ENCODE data around the gene FLCN. TPM values are rescaled to one million over a fixed set of nuclear protein-coding genes. Genes with fewer than 3 reads are reported as not detected.

FLCN gene
- total and polyA plus RNA-seq, 12 donors = 16.0 to 78.2 (median 35.8) TPM

- Histone ChIP-seq H3K4me1 (peaks cover 4 to 43% (median 32%) of the 10 kb centered on the region in 9 donors), H3K27ac (peak overlapping the region in 8 of 10 donors; percentile 12 to 81 (median 58)), H3K4me3 (no peak overlapping the region), H3K36me3 (peaks cover 3 to 100% (median 58%) of the 10 kb centered on the region in 9 donors), H3K9me3 (no peaks in the 10 kb centered on the region), H3K27me3 (no peaks in the 10 kb centered on the region)
- intact Hi-C loops (cut with DNase I) = no loop called here
- WGBS, 2 donors = 63 to 64% methylated on average over 26 of the region's 26 CpGs
- TF ChIP-seq, protein P1, sequence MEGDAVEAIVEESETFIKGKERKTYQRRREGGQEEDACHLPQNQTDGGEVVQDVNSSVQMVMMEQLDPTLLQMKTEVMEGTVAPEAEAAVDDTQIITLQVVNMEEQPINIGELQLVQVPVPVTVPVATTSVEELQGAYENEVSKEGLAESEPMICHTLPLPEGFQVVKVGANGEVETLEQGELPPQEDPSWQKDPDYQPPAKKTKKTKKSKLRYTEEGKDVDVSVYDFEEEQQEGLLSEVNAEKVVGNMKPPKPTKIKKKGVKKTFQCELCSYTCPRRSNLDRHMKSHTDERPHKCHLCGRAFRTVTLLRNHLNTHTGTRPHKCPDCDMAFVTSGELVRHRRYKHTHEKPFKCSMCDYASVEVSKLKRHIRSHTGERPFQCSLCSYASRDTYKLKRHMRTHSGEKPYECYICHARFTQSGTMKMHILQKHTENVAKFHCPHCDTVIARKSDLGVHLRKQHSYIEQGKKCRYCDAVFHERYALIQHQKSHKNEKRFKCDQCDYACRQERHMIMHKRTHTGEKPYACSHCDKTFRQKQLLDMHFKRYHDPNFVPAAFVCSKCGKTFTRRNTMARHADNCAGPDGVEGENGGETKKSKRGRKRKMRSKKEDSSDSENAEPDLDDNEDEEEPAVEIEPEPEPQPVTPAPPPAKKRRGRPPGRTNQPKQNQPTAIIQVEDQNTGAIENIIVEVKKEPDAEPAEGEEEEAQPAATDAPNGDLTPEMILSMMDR (IDR thresholded peaks at IDR 0.05) = peak in 2 of 9 donors; percentile 11 to 18
- DNase-seq (peak; percentile 70 to 73), ATAC-seq (peak; percentile 69 to 89 (median 86))
These were observed 64.7 kb downstream of the FLCN start for GRCh38 chr17:17172001-17172939.

GRCh38 chr17:17171186-17171585 is 65.8 kb downstream of the FLCN start:
- Histone ChIP-seq H3K27me3 (no peaks in the 10 kb centered on the region), H3K36me3 (peaks cover 3 to 100% (median 59%) of the 10 kb centered on the region in 9 donors), H3K4me3 (no peak overlapping the region), H3K4me1 (peaks cover 4 to 43% (median 32%) of the 10 kb centered on the region in 9 donors), H3K27ac (peak overlapping the region in 5 of 10 donors; percentile 28 to 81 (median 58)), H3K9me3 (no peaks in the 10 kb centered on the region)
- DNase-seq (no peak), ATAC-seq (no peak)
- TF ChIP-seq, protein P1 (IDR thresholded peaks at IDR 0.05) = no peak
- 73 to 79% methylated on average over 7 of the region's 7 CpGs for WGBS, 2 donors
- intact Hi-C loops (cut with DNase I) = no loop called here

- intact Hi-C loops (cut with DNase I) = no loop called here
- peak overlapping the region in 5 of 10 donors; percentile 28 to 63 (median 55) for H3K27ac ChIP-seq
- TF ChIP-seq, protein P1 (IDR thresholded peaks at IDR 0.05) = no peak
- no peaks in the 10 kb centered on the region for H3K27me3 ChIP-seq
- DNase-seq (no peak), ATAC-seq (no peak)
- WGBS, 2 donors = 57 to 62% methylated on average over 9 of the region's 9 CpGs
- H3K4me1 ChIP-seq = peaks cover 4 to 40% (median 32%) of the 10 kb centered on the region in 9 donors
- H3K4me3 ChIP-seq = no peak overlapping the region
- no peaks in the 10 kb centered on the region for H3K9me3 ChIP-seq
- peaks cover 3 to 100% (median 59%) of the 10 kb centered on the region in 9 donors for H3K36me3 ChIP-seq
These were observed 66.5 kb downstream of the FLCN start for GRCh38 chr17:17170346-17170985.

- no peak for ATAC-seq
- TF ChIP-seq, protein P1 (IDR thresholded peaks at IDR 0.05) = no peak
- H3K36me3 ChIP-seq = peaks cover 0 to 100% (median 61%) of the 10 kb centered on the region in 9 donors
- H3K27me3 ChIP-seq = no peaks in the 10 kb centered on the region
- intact Hi-C loops (cut with DNase I) = no loop called here
- H3K9me3 ChIP-seq = no peaks in the 10 kb centered on the region
- 88 to 91% methylated on average over 4 of the region's 4 CpGs for WGBS, 2 donors
- peaks cover 4 to 40% (median 31%) of the 10 kb centered on the region in 9 donors for H3K4me1 ChIP-seq
- H3K4me3 ChIP-seq = no peak overlapping the region
- DNase-seq = no peak
- no peak overlapping the region for H3K27ac ChIP-seq
These were observed 67.6 kb downstream of the FLCN start for GRCh38 chr17:17169396-17169795.

Measured in heart right ventricle (tissue), 16 donors.